HG03135 (cell line): ENCODE results near the gene PTGR3.

ENCODE experiments used
- ATAC-seq: cut with Tn5 transposase; IDR thresholded peaks from one replicate; pipeline ENCODE4 v1.9.1; 2021; ENCODE audit warnings: mild to moderate bottlenecking, moderate library complexity; ENCODE audit not compliant: unreplicated experiment

Gene PTGR3

GRCh38 chr18:75170916-75171315 lies 38.0 kb downstream of the PTGR3 start:
- ATAC-seq, result no peak

GRCh38 chr18:75170022-75170789 lies 38.7 kb downstream of the PTGR3 start:
- ATAC-seq, result no peak

GRCh38 chr18:75169411-75169810 lies 39.5 kb downstream of the PTGR3 start:
- ATAC-seq, result no peak

GRCh38 chr18:75168619-75169018 lies 40.3 kb downstream of the PTGR3 start:
- ATAC-seq, result no peak

- ATAC-seq, result no peak
Observed at GRCh38 chr18:75167759-75168618, 41.0 kb downstream of the PTGR3 start.

- ATAC-seq, result no peak
Observed at GRCh38 chr18:75167137-75167536, 41.8 kb downstream of the PTGR3 start.

- ATAC-seq, result no peak
Observed at GRCh38 chr18:75165926-75166325, 43.0 kb downstream of the PTGR3 start.

- ATAC-seq, result no peak
Observed at GRCh38 chr18:75164479-75164878, 44.5 kb downstream of the PTGR3 start.

GRCh38 chr18:75163736-75164135 lies 45.2 kb downstream of the PTGR3 start:
- no peak for ATAC-seq

GRCh38 chr18:75162978-75163377 lies 46.0 kb downstream of the PTGR3 start:
- ATAC-seq, result no peak

- no peak for ATAC-seq
Observed at GRCh38 chr18:75162467-75162866, 46.5 kb downstream of the PTGR3 start.

GRCh38 chr18:75161256-75162028 lies 47.5 kb downstream of the PTGR3 start:
- no peak for ATAC-seq

- ATAC-seq, result no peak
Observed at GRCh38 chr18:75160364-75160763, 48.6 kb downstream of the PTGR3 start.

- no peak for ATAC-seq
Observed at GRCh38 chr18:75159646-75160356, 49.1 kb downstream of the PTGR3 start.

- ATAC-seq, result no peak
Observed at GRCh38 chr18:75159238-75159518, 49.8 kb downstream of the PTGR3 start.
